GM21423 (cell line): Measurements from ENCODE around the gene R3HDM4.
"Not testable (repeated sequence)": the region's sequence is repeated elsewhere in the genome, so short reads cannot be mapped to it uniquely, and the experiment has no call there.

Experiments
- ATAC-seq: cut with Tn5 transposase; IDR thresholded peaks from one replicate; pipeline ENCODE4 v1.9.1; 2021; ENCODE audit warnings: mild to moderate bottlenecking, moderate library complexity; ENCODE audit not compliant: unreplicated experiment

Gene R3HDM4

GRCh38 chr19:862581-863314 lies 50.3 kb downstream of the R3HDM4 start:
- no peak for ATAC-seq

DNA sequence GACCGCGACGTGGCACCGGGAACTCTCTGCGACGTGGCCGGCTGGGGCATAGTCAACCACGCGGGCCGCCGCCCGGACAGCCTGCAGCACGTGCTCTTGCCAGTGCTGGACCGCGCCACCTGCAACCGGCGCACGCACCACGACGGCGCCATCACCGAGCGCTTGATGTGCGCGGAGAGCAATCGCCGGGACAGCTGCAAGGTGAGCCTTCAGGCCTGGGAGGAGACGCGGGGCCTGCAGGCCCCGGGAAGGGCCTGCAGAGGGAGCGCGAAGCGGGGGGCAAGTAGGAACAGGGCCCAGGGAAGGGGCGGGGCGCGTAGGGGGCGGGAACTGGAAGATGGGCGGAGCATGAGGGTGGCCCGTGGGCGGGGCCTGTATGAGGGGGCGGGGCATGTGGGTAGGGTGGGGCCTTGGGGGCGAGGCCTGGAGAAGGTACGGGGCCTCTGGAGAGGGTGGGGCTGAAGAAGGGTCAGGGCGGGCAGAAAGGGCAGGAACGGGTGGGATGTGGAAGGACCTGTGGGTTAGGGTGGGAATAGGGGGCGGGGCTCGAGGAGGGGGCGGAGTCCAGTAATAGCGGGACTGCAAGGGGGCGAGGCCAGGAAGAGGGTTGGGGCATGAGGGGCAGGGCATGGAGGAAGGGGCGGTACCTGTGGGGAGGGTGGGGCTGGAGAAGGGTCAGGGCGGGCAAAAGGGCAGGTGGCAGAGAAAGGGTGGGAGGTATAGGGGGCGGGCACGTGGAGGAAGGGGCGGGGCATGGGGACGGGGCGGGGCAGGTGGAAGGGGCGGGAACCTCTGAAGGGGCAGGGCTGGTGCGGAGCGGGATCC lies 51.1 kb downstream of the R3HDM4 start:
- ATAC-seq: no peak

DNA sequence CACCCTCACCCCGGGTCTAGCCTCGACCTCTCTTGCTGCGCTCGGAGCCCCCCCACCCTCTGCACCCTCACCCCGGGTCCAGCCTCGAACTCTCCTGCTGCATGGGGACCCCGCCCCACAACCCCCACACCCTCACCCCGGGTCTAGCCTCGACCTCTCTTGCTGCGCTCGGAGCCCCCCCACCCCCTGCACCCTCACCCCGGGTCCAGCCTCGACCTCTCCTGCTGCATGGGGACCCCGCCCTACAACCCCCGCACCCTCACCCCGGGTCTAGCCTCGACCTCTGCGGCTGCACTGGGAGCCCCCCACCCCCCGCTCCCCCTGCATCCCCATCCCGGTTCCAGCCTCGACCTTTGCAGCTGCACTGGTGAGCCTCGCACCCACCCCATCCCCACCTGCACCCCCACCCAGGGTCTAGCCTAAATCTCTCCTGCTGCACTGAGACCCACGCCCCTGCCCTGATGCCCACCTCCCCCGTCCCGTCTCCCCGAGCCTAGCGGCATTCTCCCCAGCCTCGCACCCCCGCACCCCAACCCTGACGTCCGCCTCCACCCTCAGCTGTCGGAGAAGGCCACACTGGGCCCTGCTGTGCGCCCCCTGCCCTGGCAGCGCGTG lies 51.8 kb downstream of the R3HDM4 start:
- ATAC-seq: no peak

DNA sequence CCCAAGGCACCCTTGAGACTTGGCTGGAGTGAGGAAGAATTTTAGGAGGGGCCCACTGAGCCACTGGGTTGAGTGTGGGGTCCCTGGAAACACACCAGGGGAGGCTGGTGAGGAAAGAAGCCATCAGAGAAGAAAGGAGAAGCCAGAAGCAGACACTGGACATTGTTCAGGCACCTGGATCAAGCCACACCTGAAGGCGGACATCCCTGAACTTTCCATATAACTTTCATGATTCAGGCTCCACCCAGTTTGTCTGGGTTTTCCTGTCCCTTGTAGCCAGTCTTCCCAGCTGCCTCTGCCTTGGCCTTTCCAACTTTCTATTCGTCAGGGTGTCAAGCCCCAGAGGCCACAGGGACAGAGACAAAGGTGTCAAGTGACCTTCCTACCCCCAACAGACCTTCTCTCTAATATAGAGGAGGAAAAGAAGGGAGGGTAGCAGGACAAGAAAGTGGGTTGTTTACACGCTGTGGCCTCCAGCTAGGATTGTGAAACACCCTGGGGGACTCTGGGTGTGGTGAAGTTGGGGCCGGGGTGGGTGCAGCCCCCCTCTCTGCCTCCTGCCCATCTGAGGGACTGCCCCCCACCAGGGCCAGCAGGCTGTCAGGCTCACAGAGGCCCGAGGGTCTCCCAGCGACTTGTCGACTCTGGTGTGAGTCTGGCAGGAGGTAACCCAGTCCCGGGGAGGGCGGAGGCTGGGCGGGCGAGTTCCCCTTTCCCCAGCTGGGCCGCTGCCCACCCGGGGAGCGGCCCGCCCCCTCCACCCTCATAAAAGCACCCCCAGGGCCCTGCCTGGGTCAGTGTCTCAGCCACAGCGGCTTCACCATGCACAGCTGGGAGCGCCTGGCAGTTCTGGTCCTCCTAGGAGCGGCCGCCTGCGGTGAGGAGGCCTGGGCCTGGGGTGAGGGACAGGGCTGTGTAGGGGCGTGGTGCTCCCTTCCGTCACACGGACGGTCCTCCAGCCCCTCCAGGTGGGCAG lies 53.9 kb downstream of the R3HDM4 start, which contains the start of gene CFD:
Gene CFD (plus strand): TSS at position 797 of the 976 bp plus-strand sequence. CDS start 26 bp downstream, at position 823.
- no peak for ATAC-seq

DNA sequence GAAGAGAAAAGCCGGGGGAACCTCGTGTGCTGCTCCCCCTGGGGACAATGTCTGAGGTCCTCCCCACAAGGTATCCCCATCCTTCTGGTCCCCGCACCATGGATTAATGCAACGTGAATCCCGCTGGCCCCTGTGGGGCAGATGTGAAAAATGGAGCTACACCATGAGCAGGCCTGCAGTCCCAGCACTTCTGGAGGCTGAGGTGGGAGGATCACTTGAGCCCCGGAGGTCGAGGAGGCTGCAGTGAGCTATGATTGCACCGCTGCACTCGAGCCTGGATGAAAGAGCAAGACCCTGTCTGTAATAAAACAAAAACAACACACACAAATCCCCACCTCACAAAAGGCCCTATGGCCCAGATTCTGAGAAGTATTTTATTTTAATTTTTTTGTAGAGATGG lies 54.7 kb downstream of the R3HDM4 start:
- ATAC-seq: no peak

- no peak for ATAC-seq
Observed at GRCh38 chr19:855566-856120, 57.4 kb downstream of the R3HDM4 start.

GRCh38 chr19:855142-855541 lies 57.9 kb downstream of the R3HDM4 start:
- no peak for ATAC-seq

- no peak for ATAC-seq
Observed at GRCh38 chr19:854549-854948, 58.5 kb downstream of the R3HDM4 start.

GRCh38 chr19:853614-854220 lies 59.3 kb downstream of the R3HDM4 start:
- not testable (repeated sequence) for ATAC-seq

DNA sequence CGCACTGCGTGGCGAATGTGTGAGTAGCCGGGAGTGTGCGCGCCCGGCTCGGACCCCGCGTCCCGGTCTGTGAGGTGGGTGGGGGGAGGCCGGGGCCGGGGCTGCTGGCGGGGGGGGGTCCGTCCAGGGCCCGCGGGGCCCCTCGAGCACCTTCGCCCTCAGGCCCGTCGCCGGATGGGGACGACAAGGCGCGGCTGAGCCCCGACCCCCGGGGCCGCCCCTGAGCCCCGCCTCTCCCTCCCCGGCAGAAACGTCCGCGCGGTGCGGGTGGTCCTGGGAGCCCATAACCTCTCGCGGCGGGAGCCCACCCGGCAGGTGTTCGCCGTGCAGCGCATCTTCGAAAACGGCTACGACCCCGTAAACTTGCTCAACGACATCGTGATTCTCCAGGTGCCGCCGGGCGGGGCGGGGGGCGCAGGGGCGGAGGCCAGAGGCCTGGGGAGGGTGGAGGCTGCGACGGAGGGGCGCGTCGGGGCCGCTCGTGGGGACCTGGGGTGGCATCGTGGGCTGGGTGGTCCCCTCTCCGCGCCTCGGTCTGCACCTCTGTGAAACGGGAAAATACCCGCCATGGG lies 59.9 kb downstream of the R3HDM4 start:
- no peak for ATAC-seq

- no peak for ATAC-seq
Observed at GRCh38 chr19:852136-853013, 60.6 kb downstream of the R3HDM4 start, which contains the start of gene ELANE. TSS of gene ELANE (plus strand) at chr19:852303. CDS start at chr19:852329, 26 bp downstream.

DNA sequence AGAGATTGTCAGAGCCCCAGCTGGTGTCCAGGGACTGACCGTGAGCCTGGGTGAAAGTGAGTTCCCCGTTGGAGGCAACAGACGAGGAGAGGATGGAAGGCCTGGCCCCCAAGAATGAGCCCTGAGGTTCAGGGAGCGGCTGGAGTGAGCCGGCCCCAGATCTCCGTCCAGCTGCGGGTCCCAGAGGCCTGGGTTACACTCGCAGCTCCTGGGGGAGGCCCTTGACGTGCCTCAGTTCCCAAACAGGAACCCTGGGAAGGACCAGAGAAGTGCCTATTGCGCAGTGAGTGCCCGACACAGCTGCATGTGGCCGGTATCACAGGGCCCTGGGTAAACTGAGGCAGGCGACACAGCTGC lies 62.1 kb downstream of the R3HDM4 start:
- ATAC-seq: no peak

DNA sequence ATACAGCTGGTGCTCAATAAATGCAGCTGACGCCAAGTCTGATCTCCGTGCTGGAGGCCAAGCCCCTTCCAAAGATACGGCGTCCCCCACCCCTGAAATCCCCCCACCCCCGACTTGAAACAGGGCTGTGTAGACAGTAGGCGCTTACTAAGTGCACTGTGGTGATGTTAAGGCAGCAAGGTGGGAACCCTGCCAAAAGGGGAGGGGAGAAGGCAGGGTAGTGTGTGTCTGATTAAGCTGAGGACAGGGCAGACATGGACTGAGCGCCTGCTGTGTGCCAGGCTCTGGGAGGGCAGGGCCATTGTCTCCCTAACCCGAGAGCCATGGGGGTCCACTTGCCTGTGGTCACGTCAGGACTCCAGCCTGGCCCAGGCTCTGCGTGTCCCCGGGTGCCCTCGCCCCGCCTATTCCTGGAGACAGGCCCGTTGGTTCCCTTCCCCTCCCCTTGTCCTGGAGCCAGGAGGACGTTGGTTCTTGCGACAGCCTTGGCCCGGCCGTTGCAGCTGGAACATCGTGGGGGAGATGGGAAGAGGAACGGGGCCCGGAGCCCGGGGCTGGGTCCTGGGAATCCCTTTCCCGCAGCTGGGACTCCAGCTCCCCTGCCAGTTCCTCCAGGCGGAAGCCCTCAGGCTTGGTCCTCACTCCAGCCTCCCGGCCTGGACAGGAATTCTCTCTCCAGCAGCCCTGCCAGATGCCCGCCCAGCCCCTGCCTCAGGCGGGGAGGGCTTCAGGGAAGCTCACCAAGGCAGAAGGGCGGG lies 62.6 kb downstream of the R3HDM4 start:
- no peak for ATAC-seq

GRCh38 chr19:849195-849594 lies 63.8 kb downstream of the R3HDM4 start:
- not testable (repeated sequence) for ATAC-seq

GRCh38 chr19:848386-848921 lies 64.6 kb downstream of the R3HDM4 start:
- ATAC-seq: no peak
